ENCODE results near the gene MYO1E. TPM values are rescaled to one million over a fixed set of nuclear protein-coding genes. Genes with fewer than 3 reads are reported as not detected.
A peak's percentile ranks its signal among the peaks of the same experiment; 100 is the strongest.
"Not testable (repeated sequence)": the region's sequence is repeated elsewhere in the genome, so short reads cannot be mapped to it uniquely, and the experiment has no call there.

Gene MYO1E
- total RNA-seq, 1 donor from 2014 or later = 81.4 TPM

DNA sequence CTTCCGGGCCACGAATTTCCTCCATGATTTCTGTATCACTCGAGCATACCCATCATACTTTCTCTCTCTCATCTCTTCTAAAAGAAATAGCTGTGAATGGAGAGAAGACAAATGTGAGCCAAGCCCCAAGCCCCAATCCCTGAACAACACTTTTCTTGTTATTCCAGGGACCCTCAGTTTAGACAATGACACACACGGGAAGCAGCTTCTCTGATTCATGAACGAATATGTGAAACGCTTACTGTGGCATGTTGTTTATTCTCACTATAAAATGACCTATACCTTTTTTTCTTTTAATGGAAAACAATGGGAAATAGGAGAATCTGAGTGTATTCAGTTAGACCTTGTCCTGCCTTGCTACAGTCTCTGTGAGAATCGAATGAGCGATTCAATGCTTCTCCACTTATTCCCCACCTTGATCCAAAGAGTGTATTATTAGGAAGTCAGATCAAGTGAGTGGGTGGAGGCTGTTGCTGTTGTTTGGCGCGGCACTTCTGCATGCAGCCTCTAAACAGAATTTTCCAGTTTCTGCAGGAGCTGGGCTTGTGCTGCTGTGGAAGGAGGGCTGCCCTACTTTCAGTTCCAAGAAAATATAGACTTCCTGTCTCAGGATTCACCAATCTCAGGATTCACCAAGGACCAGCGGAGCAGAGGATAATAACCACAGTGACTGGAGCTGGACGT, 198.4 kb downstream of the MYO1E start:
- ATAC-seq = no peak
- no peak for DNase-seq (ENCODE audit: low spot score)

DNA sequence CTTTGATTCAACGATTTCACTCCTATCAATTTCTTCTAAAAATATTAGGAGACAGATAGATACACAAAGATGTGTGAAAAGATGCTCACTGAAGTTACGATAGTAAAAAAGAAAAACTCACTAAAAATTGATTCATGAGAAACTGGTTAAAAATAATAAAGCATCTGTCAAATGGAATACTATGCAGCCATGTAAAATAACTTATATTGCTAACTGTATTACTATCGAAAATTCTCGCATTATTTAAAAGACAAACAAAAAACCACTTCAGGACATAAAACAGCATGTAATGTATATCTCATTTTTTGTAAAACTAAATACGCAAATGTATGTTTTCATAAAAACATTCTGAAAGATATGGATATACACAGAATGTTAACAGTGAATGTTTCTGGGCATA, 199.5 kb downstream of the MYO1E start:
- no peak for ATAC-seq
- no peak for DNase-seq (ENCODE audit: low spot score)

DNA sequence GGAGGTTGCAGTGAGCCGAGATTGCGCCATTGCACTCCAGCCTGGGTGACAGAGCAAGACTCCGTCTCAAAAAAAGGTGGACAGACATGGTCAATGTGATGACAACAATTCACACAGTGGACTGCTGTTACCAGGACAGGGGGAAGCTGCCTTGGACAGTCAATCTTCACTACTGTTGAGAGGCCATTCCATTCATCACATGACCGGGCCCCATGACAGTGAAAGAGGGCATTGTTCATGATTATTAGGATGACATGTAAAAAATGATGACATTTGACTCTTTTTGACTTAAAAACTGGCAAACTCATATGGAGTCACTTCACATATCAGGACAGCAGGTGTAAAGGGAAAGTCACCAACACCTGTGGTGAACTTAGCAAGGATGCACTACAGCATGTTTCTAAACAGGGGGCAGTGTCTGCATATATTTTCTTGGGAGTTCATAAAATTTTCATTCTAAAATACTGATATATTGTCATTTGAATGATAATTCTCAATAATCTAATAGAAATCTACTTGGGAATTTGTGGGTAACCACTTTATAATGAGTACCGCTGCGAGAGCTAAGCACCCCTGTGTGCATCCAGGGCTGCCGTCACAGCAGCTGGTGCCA, 200.3 kb downstream of the MYO1E start:
- ATAC-seq (no peak), DNase-seq (ENCODE audit: low spot score) (no peak)

DNA sequence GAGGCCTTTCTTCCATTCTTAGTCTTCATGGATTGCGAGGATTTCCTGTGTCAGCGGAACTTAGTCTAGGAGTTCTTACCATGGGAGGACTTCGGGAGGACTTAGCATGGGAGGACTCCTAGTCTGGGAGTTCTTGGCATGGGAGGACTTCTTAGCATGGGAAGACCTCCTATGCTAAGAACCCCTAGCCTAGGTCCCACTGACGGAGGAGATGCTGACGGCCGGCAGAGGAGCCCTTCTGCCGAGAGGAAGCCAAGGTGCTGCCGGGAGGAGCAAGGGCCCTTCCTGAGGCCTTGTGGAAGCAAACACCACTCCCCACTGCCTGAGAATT, 201.6 kb downstream of the MYO1E start:
- no peak for DNase-seq (ENCODE audit: low spot score)

DNA sequence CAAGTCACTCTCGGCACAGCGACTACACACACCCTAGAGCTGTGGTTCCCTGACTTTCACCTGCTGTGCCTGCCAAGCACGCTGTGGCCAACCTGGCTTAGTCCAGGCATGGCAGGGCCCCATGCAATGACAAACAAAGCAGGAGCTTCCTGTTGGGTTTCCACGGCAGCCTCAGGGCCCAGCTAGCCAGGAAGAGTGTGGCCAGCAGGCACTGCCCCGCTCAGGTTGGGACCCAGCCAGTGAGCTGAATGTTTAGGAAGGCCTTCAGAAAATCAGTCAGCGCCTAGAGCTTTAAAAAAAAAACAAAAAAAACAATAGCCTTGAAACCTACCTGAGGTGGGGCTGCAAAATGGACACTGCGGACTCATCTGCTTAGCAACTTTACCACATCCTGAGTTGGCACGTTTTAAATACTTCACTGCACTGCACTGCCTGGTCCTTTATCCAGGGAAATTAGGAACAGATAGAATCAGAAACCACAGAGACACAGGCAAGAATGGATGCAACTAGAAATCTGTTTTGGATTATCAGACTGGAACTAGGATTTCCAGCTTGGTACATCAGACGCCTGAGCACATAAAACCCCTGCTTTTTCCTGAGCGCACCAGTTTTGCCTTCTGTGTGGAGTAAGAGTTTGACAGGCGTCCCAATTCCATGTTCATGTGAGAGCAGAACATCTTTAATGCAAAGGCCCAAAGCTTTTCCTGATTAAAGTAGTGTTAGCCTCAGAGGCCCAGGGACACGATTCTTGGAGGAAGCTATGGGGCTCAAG, 202.2 kb downstream of the MYO1E start:
- DNase-seq (ENCODE audit: low spot score) = peak; percentile 86
- peak; percentile 96 for ATAC-seq

More for the DNA sequence above, 201.6 kb downstream of the MYO1E start:
- no peak for ATAC-seq

DNA sequence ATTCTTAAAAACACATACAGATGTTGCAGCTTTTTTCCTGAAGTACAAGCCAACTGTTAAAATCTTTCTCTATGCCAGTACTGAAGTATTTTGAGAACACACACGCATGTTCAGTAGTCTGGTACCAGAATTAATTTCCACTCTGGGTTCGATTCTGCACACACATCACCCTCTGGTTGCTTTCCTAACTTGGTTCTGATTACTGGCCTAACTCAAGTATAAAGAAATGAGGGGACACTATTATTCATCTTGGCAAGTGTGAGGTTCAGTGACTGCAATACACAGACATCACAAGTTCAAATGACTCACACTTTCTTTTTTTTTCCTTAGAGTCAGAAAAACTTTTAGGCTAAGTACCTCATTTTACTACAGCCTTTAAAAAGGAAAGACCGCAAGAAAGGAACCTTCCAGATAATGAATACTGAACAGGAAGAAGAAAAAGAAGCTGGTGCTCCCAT, 203.4 kb downstream of the MYO1E start:
- DNase-seq (ENCODE audit: low spot score) (no peak), ATAC-seq (no peak)

DNA sequence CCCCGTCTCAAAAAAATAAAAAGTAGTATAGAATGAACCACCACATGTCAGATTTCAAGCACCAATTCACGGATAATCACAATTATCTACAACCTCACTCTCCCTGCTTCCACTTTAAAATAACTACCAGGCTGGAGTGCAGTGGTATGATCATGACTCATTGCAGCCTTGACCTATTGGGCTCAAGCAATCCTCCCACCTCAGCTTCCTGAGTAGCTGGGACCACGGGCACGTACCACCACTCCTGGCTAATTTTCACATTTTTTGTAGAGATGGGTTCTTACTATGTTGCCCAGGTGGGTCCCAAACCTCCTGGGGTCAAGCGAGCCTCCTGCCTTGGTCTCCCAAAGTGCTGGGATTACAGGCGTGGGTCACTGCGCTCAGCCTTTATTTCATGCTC, 204.1 kb downstream of the MYO1E start:
- DNase-seq (ENCODE audit: low spot score) (no peak), ATAC-seq (no peak)

DNA sequence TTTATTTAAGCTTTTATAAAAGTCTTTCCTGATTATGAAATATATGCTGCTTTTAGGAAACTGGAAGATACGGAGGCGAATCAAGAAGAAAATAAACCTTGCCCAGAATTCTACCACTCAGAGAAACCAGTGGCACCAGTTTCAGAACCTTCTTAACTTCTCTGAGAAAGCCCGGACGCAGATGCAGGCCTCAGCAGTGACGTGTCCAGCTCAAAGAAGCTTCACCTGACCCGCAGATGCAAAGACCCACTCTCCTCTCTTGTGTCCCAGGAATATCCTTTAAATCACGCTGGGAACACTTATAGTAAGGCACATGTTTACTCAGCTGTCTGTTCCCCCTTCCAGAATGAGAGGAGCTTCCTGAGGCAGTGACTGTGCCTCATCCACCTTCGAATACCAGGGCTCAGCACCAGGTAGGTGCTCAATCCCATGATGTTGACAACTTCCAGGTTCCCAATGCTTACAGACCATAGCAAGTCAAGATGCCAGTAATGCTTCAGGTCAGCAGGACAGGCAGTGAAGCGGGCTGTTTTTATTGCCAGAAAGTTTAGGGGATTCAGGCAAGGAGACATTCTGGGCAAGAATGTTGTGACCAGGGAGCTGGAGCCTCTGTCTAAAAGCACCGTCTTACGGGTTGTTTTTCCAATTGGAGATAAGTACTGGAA, 205.9 kb downstream of the MYO1E start:
- no peak for DNase-seq (ENCODE audit: low spot score)
- ATAC-seq = no peak

DNA sequence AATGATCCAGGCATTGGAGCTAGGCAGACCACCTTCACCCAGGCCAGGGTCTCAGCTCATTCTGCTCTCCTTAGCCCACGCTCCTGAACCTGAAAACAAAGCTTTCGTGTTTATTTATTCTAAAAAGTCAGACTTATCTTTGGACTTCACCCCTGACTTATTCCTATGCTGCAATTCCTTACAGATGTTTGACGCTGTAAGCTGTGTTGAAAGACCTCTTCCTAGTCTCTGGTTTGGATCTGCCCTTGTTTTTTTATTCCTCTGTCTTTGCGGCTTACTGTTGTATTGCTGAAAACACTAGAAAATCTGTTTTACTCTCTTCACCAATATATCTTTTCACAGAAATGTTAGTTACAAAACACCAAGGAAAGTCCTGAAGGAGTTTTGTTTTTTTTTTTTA, 206.5 kb downstream of the MYO1E start:
- DNase-seq (ENCODE audit: low spot score) (no peak), ATAC-seq (no peak)

DNA sequence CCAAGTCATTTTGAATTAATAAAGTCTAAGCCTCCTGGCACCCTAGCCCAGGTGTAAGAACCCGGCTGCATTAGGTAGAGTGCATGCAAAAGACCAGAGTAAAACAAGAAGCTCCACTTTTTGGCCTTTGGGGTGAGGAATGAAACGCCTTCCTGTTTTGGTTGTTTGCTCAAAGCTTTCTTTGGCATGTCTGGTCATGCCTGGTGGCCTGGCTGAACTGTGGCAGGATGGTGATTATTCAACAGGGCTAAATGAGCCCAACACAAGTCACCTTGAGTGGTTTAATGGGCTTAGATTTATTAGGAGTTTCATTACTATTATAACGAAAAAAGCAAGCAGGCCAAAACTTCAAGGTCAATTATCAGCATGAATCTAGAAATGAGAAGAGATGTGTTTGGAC, 206.9 kb downstream of the MYO1E start:
- ATAC-seq (no peak), DNase-seq (ENCODE audit: low spot score) (no peak)

DNA sequence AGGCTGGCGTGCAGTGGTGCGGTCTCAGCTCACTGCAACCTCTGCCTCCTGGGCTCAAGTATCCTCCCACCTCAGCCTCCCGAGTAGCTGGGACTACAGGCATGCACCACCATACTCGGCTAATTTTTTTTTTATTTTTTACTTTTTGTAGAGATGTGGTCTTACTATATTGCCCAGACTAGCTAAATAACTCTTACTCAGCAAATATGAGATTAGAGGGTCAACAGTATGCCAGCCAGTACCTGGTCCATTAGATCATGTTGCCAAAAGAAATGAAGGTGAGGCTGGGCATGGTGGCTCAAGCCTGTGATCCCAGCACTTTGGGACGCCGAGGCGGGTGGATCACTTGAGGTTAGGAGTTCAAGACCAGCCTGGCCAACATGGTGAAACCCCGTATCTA, 210.6 kb downstream of the MYO1E start:
- ATAC-seq; DNase-seq (ENCODE audit: low spot score): not testable (repeated sequence)

DNA sequence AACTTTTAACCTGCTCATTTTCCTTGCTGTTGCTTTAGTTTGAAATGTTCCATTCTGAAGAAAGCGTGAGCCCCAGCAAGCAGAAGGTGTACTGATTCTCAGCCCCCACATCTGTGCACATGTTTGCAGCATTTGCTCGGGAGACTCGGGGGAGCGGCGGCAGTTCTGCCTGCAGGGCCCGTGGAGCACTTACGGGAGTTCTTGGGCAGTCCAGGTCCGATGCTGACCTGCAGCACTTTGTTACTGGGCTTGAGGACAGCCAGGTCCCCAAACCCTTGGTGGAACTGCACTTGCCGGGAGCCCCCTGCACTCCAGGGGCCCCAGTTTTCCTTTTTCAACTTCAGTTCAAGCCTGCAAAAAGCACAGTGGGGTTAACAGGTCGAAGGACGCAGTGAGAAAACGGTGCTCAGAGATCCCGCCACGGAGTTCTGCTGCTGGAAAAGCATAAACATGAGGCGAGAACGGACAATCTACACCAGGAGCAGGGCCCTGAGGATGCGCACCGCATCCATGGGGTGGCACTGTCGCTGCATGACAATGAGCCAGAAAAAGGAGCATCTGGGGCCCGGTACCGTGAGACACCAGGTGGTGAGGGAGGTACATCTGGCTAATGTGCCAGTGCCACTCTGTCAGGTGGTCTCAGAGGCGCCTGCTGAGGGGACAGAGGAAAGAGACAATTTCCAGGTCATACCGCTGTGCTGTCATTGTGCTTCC, 211.6 kb downstream of the MYO1E start:
- DNase-seq (ENCODE audit: low spot score) (no peak), ATAC-seq (peak; percentile 43)

DNA sequence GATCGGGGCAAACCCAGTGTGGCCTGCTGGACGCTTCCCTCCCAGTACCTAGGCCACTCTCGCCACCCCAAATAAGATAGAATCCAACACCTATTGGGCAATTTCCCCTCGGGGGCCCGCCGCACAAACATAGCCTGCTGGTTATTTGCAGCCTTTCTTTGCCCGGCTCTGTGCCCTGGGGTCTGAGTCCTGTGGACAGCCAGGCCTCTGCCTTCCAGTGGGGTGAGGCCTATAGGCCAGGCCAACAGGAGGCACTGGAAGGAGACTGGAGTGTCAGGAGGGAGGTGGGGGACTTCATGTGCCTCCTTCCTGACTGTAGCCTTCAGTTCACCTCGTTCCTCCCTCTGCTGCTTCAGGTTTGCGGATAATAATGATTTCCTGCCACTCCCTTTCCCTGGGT, 213.5 kb downstream of the MYO1E start:
- DNase-seq (ENCODE audit: low spot score) (no peak), ATAC-seq (no peak)

DNA sequence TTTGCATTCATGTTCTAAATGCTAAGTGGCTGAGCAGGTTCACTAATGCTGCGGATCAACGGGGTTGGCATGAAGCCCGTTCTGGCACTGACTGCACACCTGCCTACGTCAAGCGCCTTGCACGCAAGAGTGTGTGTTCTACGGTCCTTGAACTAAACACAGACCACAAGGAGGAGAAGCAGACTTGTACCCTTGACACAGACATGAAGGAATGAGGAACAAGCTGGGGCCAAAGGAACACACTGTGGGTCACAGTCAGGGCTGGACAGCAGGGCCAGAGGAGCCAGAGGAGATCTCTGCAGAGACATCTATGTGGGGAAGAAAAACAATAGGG, 214.0 kb downstream of the MYO1E start:
- DNase-seq (ENCODE audit: low spot score) (no peak), ATAC-seq (no peak)

DNA sequence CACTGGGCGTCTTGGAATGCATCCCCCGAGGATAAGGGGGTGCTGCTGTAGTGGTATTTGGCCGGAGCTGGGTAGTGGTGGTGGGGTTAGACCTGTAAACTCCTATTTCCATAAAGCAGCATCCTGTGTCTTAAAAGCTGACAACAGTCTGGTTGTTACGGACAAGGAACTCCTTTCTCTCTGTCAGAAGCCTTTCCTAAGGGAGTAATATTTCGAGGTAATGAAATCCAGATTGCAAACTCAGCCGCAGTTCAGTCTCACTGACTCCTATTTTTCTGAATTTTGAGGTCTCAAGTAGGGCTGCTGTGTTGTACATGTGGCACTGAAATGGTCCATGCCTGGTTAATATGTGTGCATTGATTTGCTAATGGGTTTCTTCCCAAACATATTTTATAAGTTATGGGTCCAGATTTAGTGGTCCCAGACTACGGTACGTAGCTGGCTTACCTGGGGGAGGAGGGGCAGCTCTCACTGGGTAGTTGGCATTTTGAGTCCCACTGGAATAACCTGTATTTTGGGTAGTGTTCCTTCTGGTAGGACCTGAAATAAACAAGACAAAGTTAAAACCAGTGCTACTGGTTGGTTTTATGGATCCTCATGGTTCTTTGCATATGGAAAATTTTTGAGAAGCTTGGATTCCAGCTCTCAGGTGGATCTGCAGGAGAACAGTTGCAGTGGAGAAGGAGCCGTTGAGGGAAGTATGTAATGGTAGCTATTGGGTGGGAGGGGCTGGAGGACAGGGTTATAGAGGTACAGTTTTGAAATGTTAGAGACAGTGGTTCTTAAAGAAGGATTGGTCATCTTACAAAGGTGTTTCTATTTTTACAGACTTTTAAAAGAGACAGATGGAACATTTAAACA, 214.6 kb downstream of the MYO1E start:
- DNase-seq (ENCODE audit: low spot score) = no peak

DNA sequence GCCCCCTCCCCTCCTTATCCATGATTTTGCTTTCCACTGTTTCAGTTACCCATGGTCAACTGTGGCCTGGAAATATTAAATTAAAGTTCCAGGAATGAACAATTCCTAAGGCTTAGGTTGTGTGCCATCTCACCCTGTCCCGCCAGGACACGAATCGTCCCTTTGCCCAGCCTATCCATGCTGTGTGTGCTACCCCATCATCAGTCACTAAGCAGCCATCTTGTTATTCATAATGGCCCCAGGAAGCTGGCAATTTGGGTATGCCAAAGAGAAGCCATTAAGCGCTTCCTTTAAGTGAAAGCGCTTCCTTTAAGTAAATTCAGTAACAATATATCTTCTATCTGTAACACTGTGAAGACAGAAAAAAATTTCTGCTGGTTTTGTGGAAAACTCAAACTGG, 215.3 kb downstream of the MYO1E start:
- ATAC-seq = no peak

More for the DNA sequence above, 214.6 kb downstream of the MYO1E start:
- ATAC-seq = no peak

DNA sequence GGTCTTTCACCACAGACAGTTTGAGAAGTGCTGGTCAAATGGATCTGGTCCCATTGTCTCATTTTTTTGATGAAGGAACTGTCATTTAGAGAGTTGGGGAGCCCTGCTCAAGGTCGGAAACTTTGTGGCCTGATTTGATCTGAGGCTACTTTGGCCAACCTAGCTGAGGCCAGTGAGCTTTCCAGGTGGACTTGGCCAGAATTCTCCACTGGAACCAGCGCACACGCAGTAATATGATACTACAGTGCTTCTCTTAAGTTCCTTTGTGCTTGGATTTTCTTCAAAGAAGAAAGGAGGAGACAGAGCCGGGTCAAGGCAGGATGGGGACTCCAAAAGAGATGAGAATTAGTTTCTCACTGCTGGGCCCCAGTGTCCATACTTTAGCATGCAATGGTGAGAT, 217.2 kb downstream of the MYO1E start:
- DNase-seq (ENCODE audit: low spot score) (no peak), ATAC-seq (no peak)

More for the DNA sequence above, 215.3 kb downstream of the MYO1E start:
- no peak for DNase-seq (ENCODE audit: low spot score)

DNA sequence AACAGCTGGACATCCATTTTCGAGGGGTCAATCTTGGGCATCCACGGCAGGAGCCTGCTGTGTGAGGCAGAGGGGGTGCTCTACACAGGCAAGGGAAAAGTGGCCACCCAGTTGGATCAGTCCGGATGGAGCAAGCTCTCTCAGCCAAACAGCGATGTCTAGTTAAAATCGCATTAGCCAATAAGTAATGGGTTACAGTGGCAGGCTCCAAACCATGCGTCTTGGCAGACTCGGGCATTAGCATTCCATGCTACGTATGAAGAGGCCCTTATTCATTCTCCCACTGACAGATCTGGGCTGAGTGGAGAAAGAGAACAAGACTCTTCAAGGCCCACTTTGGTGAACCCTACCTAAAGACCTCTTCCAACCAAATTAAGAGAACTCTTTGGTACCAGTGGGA, 218.4 kb downstream of the MYO1E start:
- DNase-seq (ENCODE audit: low spot score) = no peak
- ATAC-seq = no peak

DNA sequence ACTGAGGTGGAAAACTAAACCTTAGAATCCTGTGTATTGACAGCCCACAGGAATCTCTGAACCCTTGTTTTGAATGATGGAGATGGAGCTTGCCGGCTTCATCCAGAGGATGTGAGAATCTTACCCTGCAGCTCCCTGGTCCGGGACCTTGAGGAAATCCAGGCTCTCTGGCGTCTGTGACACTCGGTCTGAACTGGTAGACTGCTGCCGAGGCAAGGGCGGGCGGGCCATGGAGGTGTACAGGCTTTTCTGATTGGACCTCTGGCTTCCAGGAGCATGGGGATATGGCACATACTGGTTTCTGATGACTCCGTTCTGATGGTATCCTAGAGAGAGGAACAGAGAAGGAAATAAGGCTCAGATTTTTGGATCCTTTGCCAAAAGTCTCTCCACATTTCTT, 219.2 kb downstream of the MYO1E start:
- DNase-seq (ENCODE audit: low spot score) (no peak), ATAC-seq (no peak)
